ENCODE data around the gene AGFG1. TPM values are rescaled to one million over a fixed set of nuclear protein-coding genes. Genes with fewer than 3 reads are reported as not detected.

AGFG1 gene
- total RNA-seq, 4 donors from 2014 or later = 44.6 to 65.3 (median 55.7) TPM

GRCh38 chr2:227461811-227462461 is 10.0 kb upstream of the AGFG1 start:
- no peak overlapping the region for H3K4me3 ChIP-seq (ENCODE audit: low read depth, poor library complexity, severe bottlenecking)
- intact Hi-C loops (cut with DNase I; ENCODE audit: low total_unique reads) = no loop called here
- no peak for DNase-seq (ENCODE audit: low spot score in 2 of 2)
- TF ChIP-seq CTCF (IDR thresholded peaks at IDR 0.05) (no peak), POLR2A (IDR thresholded peaks at IDR 0.05) (no peak)
- 60 to 73% methylated on average over 4 of the region's 4 CpGs for WGBS, 2 donors

- intact Hi-C loops (cut with DNase I; ENCODE audit: low total_unique reads) = no loop called here
- 42 to 56% methylated on average over 6 of the region's 6 CpGs for whole genome bisulfite sequencing, 2 donors
- no peak for DNase-seq (ENCODE audit: low spot score in 2 of 2)
- TF ChIP-seq CTCF (IDR thresholded peaks at IDR 0.05) (no peak), POLR2A (IDR thresholded peaks at IDR 0.05) (no peak)
- no peak overlapping the region for H3K4me3 ChIP-seq (ENCODE audit: low read depth, poor library complexity, severe bottlenecking)
These were observed 9.4 kb upstream of the AGFG1 start for GRCh38 chr2:227462462-227462951.

GRCh38 chr2:227462972-227463931 is 8.7 kb upstream of the AGFG1 start:
- H3K4me3 ChIP-seq (ENCODE audit: low read depth, poor library complexity, severe bottlenecking) = no peak overlapping the region
- no peak for DNase-seq (ENCODE audit: low spot score in 2 of 2)
- intact Hi-C loops (cut with DNase I; ENCODE audit: low total_unique reads) = no loop called here
- WGBS, 2 donors = 86% methylated on average over 13 of the region's 13 CpGs
- no peak for TF ChIP-seq CTCF (IDR thresholded peaks at IDR 0.05)
- no peak for TF ChIP-seq POLR2A (IDR thresholded peaks at IDR 0.05)

GRCh38 chr2:227464361-227464760 is 7.6 kb upstream of the AGFG1 start:
- WGBS, 2 donors = 80 to 81% methylated on average over 3 of the region's 3 CpGs
- intact Hi-C loops (cut with DNase I; ENCODE audit: low total_unique reads) = no loop called here
- DNase-seq (ENCODE audit: low spot score in 2 of 2) = no peak
- H3K4me3 ChIP-seq (ENCODE audit: low read depth, poor library complexity, severe bottlenecking) = no peak overlapping the region
- TF ChIP-seq POLR2A (IDR thresholded peaks at IDR 0.05) = no peak
- TF ChIP-seq CTCF (IDR thresholded peaks at IDR 0.05) = no peak

GRCh38 chr2:227464851-227465250 is 7.1 kb upstream of the AGFG1 start:
- DNase-seq (ENCODE audit: low spot score in 2 of 2) = no peak
- no peak overlapping the region for H3K4me3 ChIP-seq (ENCODE audit: low read depth, poor library complexity, severe bottlenecking)
- intact Hi-C loops (cut with DNase I; ENCODE audit: low total_unique reads) = no loop called here
- no peak for TF ChIP-seq CTCF (IDR thresholded peaks at IDR 0.05)
- TF ChIP-seq POLR2A (IDR thresholded peaks at IDR 0.05) = no peak
- 83 to 92% methylated on average over 7 of the region's 7 CpGs for WGBS, 2 donors
